HEK293 (cell line): Measurements from ENCODE around the gene LCN2.

Experiments
- CTCF ChIA-PET: fragments of 350-600 bp; formaldehyde crosslinking; extraction: SDS; loops from one replicate; lab custom pipeline; 2021; ENCODE audit warnings: antibody characterized with exemption; lab: Yijun Ruan, JAX
- POLR2A ChIA-PET: fragments of 300-600 bp; formaldehyde crosslinking; extraction: SDS; loops from one replicate; lab custom pipeline; 2020; ENCODE audit warnings: antibody characterized with exemption, inconsistent platforms; lab: Yijun Ruan, JAX
- H3K27ac ChIP-seq: fragments of 200-500 bp; sonication (Bioruptor generic); 2 replicates; pipeline ENCODE4 v1.5.1; 2014; ENCODE audit warnings: low read depth, low read length, control low read depth, inconsistent platforms; ENCODE audit errors: extremely low read depth
- H3K36me3 ChIP-seq, 2 experiments: fragments of 200-500 bp in 1 of 2; sonication (Bioruptor generic) in 1 of 2; 1 replicate in 1 of 2; 2 replicates in 1 of 2; pipeline ENCODE4 v1.5.1; 2014 to 2017; ENCODE audit warnings: inconsistent platforms in 2 of 2, low read length in 2 of 2; ENCODE audit not compliant: control insufficient read depth in 2 of 2, insufficient read depth in 1 of 2
- H3K4me1 ChIP-seq: fragments of 200-500 bp; sonication (Bioruptor generic); 2 replicates; pipeline ENCODE4 v1.5.1; 2014; ENCODE audit warnings: mild to moderate bottlenecking, low read length, inconsistent platforms; ENCODE audit not compliant: control insufficient read depth, insufficient read depth
- H3K4me3 ChIP-seq: 2 replicates; pipeline ENCODE4 v1.5.1; 2011; ENCODE audit warnings: low read depth, mild to moderate bottlenecking, control low read depth, low read length, moderate library complexity
- H3K9me3 ChIP-seq: fragments of 200-500 bp; sonication (Bioruptor generic); 2 replicates; pipeline ENCODE4 v1.5.1; 2014; ENCODE audit warnings: low read depth, low read length, inconsistent platforms; ENCODE audit not compliant: control insufficient read depth, insufficient read depth
- BCL11B ChIP-seq: fragments of 450-650 bp; formaldehyde crosslinking; IDR thresholded peaks from 2 replicates; pipeline ENCODE4 v1.5.1; 2016; ENCODE audit warnings: low read depth, missing biosample characterization, missing genetic modification characterization
- TSHZ1 ChIP-seq: fragments of 450-650 bp; formaldehyde crosslinking; IDR thresholded peaks from 2 replicates; pipeline ENCODE4 v1.5.1; 2016; ENCODE audit warnings: missing biosample characterization, missing genetic modification characterization, borderline replicate concordance
- ZNF140 ChIP-seq: fragments of 450-650 bp; formaldehyde crosslinking; IDR thresholded peaks from 2 replicates; pipeline ENCODE4 v1.5.1; 2016; ENCODE audit warnings: missing biosample characterization, missing genetic modification characterization
- ZNF223 ChIP-seq: fragments of 450-650 bp; formaldehyde crosslinking; IDR thresholded peaks from 2 replicates; pipeline ENCODE4 v1.5.1; 2016; ENCODE audit warnings: missing biosample characterization, missing genetic modification characterization

LCN2 gene

GRCh38 chr9:128202648-128203023 lies 53.4 kb downstream of the LCN2 start:
- TF ChIP-seq ZNF140 (tag by site-specific recombination) = no peak
- TF ChIP-seq BCL11B (tag by site-specific recombination) = 0 out of 2 replicates have a peak, but pooled peaks have one; percentile 31
- TF ChIP-seq ZNF223 (tag by site-specific recombination) = no peak
- no peak for TF ChIP-seq TSHZ1 (tag by site-specific recombination)
- TF ChIP-seq, all 188 proteins: peak for 1
- no peak overlapping the region for H3K4me3 ChIP-seq
- ChIA-PET CTCF (interaction anchor here (0.6 to 0.9 kb wide), 6 partner anchors 12 to 372 kb away, joined by 3 to 5 read pairs (median 3); partner anchors contain the start of gene CIZ1), POLR2A (interaction anchor here (0.6 kb wide), 1 partner anchor 44 kb away, joined by 7 read pairs; no protein-coding TSS in a partner anchor)
- H3K27ac ChIP-seq = no peak overlapping the region
- H3K9me3 ChIP-seq = no peaks in the 10 kb centered on the region
- H3K4me1 ChIP-seq = no peaks in the 10 kb centered on the region
- no peaks in the 10 kb centered on the region for H3K36me3 ChIP-seq
